ENCODE results near the gene CADPS.

CADPS gene

GRCh38 chr3:62413687-62414086, 461.5 kb downstream of the CADPS start:
- Histone ChIP-seq H3K27me3 (ENCODE audit: control insufficient read depth in 2 of 2, insufficient read depth in 2 of 2, low read length in 2 of 2) (no peaks in the 10 kb centered on the region), H3K36me3 (ENCODE audit: control insufficient read depth in 2 of 2, insufficient read depth in 2 of 2, low read length in 2 of 2) (no peaks in the 10 kb centered on the region), H3K4me1 (ENCODE audit: control insufficient read depth in 2 of 2, insufficient read depth in 2 of 2, low read length in 2 of 2) (no peaks in the 10 kb centered on the region), H3K9me3 (ENCODE audit: control insufficient read depth in 2 of 2, low read length in 2 of 2) (no peaks in the 10 kb centered on the region), H3K9ac (ENCODE audit: low read depth in 1 of 2, low read length in 2 of 2) (no peak overlapping the region), H3K27ac (ENCODE audit: low read depth in 2 of 2, low read length in 2 of 2) (no peak overlapping the region), H3K4me3 (ENCODE audit: low read length in 2 of 2) (no peak overlapping the region)

- H3K4me3 ChIP-seq (ENCODE audit: low read length in 2 of 2): no peak overlapping the region
- no peak overlapping the region for H3K27ac ChIP-seq (ENCODE audit: low read depth in 2 of 2, low read length in 2 of 2)
- no peaks in the 10 kb centered on the region for H3K9me3 ChIP-seq (ENCODE audit: control insufficient read depth in 2 of 2, low read length in 2 of 2)
- no peaks in the 10 kb centered on the region for H3K27me3 ChIP-seq (ENCODE audit: control insufficient read depth in 2 of 2, insufficient read depth in 2 of 2, low read length in 2 of 2)
- H3K4me1 ChIP-seq (ENCODE audit: control insufficient read depth in 2 of 2, insufficient read depth in 2 of 2, low read length in 2 of 2): no peaks in the 10 kb centered on the region
- H3K9ac ChIP-seq (ENCODE audit: low read depth in 1 of 2, low read length in 2 of 2): no peak overlapping the region
- H3K36me3 ChIP-seq (ENCODE audit: control insufficient read depth in 2 of 2, insufficient read depth in 2 of 2, low read length in 2 of 2): no peaks in the 10 kb centered on the region
These were observed 468.3 kb downstream of the CADPS start for GRCh38 chr3:62406945-62407344.

- Histone ChIP-seq H3K36me3 (ENCODE audit: control insufficient read depth in 2 of 2, insufficient read depth in 2 of 2, low read length in 2 of 2) (no peaks in the 10 kb centered on the region), H3K9ac (ENCODE audit: low read depth in 1 of 2, low read length in 2 of 2) (no peak overlapping the region), H3K9me3 (ENCODE audit: control insufficient read depth in 2 of 2, low read length in 2 of 2) (no peaks in the 10 kb centered on the region), H3K4me1 (ENCODE audit: control insufficient read depth in 2 of 2, insufficient read depth in 2 of 2, low read length in 2 of 2) (no peaks in the 10 kb centered on the region), H3K27me3 (ENCODE audit: control insufficient read depth in 2 of 2, insufficient read depth in 2 of 2, low read length in 2 of 2) (no peaks in the 10 kb centered on the region), H3K27ac (ENCODE audit: low read depth in 2 of 2, low read length in 2 of 2) (no peak overlapping the region), H3K4me3 (ENCODE audit: low read length in 2 of 2) (no peak overlapping the region)
These were observed 469.6 kb downstream of the CADPS start for GRCh38 chr3:62405566-62405965.

DNA sequence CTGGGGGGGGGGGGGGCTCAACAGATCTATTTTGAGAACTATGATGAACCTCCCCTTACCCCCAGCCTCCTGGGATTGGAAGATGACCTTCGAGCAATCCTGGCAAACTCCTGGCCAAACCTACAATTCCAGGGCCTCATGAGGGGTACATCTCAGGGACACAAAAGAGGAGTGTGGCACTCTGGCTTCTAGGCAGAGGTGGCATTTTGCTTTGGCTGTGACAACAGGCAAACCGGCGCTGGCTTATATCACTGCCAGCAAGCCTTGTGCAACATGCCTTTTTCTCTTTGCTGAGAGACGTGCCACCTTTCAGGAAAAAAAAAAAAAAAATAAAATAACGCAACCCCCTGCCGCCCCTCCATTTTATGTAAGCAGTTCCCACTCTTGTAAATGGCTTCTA, 470.1 kb downstream of the CADPS start:
- Histone ChIP-seq H3K4me3 (ENCODE audit: low read length in 2 of 2) (no peak overlapping the region), H3K9ac (ENCODE audit: low read depth in 1 of 2, low read length in 2 of 2) (no peak overlapping the region), H3K4me1 (ENCODE audit: control insufficient read depth in 2 of 2, insufficient read depth in 2 of 2, low read length in 2 of 2) (no peaks in the 10 kb centered on the region), H3K9me3 (ENCODE audit: control insufficient read depth in 2 of 2, low read length in 2 of 2) (no peaks in the 10 kb centered on the region), H3K36me3 (ENCODE audit: control insufficient read depth in 2 of 2, insufficient read depth in 2 of 2, low read length in 2 of 2) (no peaks in the 10 kb centered on the region), H3K27me3 (ENCODE audit: control insufficient read depth in 2 of 2, insufficient read depth in 2 of 2, low read length in 2 of 2) (no peaks in the 10 kb centered on the region), H3K27ac (ENCODE audit: low read depth in 2 of 2, low read length in 2 of 2) (no peak overlapping the region)

- H3K27me3 ChIP-seq (ENCODE audit: control insufficient read depth in 2 of 2, insufficient read depth in 2 of 2, low read length in 2 of 2): no peaks in the 10 kb centered on the region
- H3K9ac ChIP-seq (ENCODE audit: low read depth in 1 of 2, low read length in 2 of 2): no peak overlapping the region
These were observed 470.9 kb downstream of the CADPS start for GRCh38 chr3:62404321-62404720.

DNA sequence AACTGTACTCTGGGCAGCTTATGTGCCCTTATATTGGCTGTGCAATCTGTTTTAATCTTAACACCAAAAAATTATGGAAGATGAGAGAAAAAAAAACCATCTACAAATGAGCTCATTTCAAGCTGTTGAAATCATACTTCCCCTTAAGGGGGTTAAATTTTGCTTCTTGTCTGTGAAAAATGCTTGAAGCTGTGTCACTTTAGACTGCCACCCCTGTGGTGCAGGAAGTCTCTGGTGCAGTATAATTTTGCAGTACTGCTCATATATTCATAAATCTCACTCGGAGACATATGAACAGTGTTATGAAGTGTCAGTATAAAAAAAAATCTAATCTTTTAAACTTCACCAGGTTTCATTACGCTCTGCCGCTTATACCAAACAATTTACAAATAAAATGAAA, 471.5 kb downstream of the CADPS start:
- H3K9me3 ChIP-seq (ENCODE audit: control insufficient read depth in 2 of 2, low read length in 2 of 2): no peaks in the 10 kb centered on the region
- no peaks in the 10 kb centered on the region for H3K27me3 ChIP-seq (ENCODE audit: control insufficient read depth in 2 of 2, insufficient read depth in 2 of 2, low read length in 2 of 2)
- H3K27ac ChIP-seq (ENCODE audit: low read depth in 2 of 2, low read length in 2 of 2): no peak overlapping the region
- H3K9ac ChIP-seq (ENCODE audit: low read depth in 1 of 2, low read length in 2 of 2): no peak overlapping the region
- H3K36me3 ChIP-seq (ENCODE audit: control insufficient read depth in 2 of 2, insufficient read depth in 2 of 2, low read length in 2 of 2): no peaks in the 10 kb centered on the region
- no peaks in the 10 kb centered on the region for H3K4me1 ChIP-seq (ENCODE audit: control insufficient read depth in 2 of 2, insufficient read depth in 2 of 2, low read length in 2 of 2)
- no peak overlapping the region for H3K4me3 ChIP-seq (ENCODE audit: low read length in 2 of 2)

More at GRCh38 chr3:62404321-62404720, 470.9 kb downstream of the CADPS start:
- H3K4me3 ChIP-seq (ENCODE audit: low read length in 2 of 2): no peak overlapping the region
- H3K9me3 ChIP-seq (ENCODE audit: control insufficient read depth in 2 of 2, low read length in 2 of 2): no peaks in the 10 kb centered on the region
- H3K27ac ChIP-seq (ENCODE audit: low read depth in 2 of 2, low read length in 2 of 2): no peak overlapping the region
- no peaks in the 10 kb centered on the region for H3K36me3 ChIP-seq (ENCODE audit: control insufficient read depth in 2 of 2, insufficient read depth in 2 of 2, low read length in 2 of 2)
- H3K4me1 ChIP-seq (ENCODE audit: control insufficient read depth in 2 of 2, insufficient read depth in 2 of 2, low read length in 2 of 2): no peaks in the 10 kb centered on the region

DNA sequence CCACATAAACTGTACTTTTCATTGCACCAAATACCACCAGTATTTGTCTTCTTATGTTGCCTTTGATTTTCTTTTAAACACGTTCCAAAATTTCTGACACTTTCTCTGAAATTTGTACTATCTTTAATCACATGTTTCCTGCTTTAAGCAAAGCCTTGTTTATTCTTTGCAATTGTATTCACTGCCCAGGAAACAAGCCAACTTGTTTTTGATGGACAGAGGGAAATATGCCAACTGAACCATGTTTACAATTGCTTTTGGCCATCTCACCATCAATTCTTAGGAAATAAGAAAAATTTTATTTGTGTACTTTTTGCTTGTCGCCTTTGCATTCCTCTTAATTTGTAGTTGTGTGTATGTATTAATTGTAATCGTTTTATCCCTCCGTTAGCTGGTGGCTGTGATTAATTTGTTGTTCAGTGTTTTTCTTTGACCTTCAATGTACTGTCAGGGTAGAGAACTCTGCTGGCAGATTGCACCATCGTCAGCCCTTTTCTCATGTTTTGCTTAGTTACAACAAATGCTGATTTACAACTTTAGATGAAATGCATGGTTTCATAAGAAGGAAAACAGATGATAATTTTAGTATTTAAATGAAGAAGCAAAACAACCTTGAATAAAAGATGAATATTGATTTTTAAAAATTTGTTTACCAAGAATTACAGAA, 482.5 kb downstream of the CADPS start:
- Histone ChIP-seq H3K27me3 (ENCODE audit: control insufficient read depth in 2 of 2, insufficient read depth in 2 of 2, low read length in 2 of 2) (peaks cover 0 to 1% of the 10 kb centered on the region in 2 donors), H3K9ac (ENCODE audit: low read depth in 1 of 2, low read length in 2 of 2) (no peak overlapping the region), H3K36me3 (ENCODE audit: control insufficient read depth in 2 of 2, insufficient read depth in 2 of 2, low read length in 2 of 2) (no peaks in the 10 kb centered on the region), H3K27ac (ENCODE audit: low read depth in 2 of 2, low read length in 2 of 2) (no peak overlapping the region), H3K9me3 (ENCODE audit: control insufficient read depth in 2 of 2, low read length in 2 of 2) (no peaks in the 10 kb centered on the region), H3K4me1 (ENCODE audit: control insufficient read depth in 2 of 2, insufficient read depth in 2 of 2, low read length in 2 of 2) (no peaks in the 10 kb centered on the region), H3K4me3 (ENCODE audit: low read length in 2 of 2) (no peak overlapping the region)

GRCh38 chr3:62387251-62387650, 488.0 kb downstream of the CADPS start:
- Histone ChIP-seq H3K36me3 (ENCODE audit: control insufficient read depth in 2 of 2, insufficient read depth in 2 of 2, low read length in 2 of 2) (no peaks in the 10 kb centered on the region), H3K4me1 (ENCODE audit: control insufficient read depth in 2 of 2, insufficient read depth in 2 of 2, low read length in 2 of 2) (no peaks in the 10 kb centered on the region), H3K27me3 (ENCODE audit: control insufficient read depth in 2 of 2, insufficient read depth in 2 of 2, low read length in 2 of 2) (peaks cover 0 to 6% of the 10 kb centered on the region in 2 donors), H3K9me3 (ENCODE audit: control insufficient read depth in 2 of 2, low read length in 2 of 2) (no peaks in the 10 kb centered on the region), H3K27ac (ENCODE audit: low read depth in 2 of 2, low read length in 2 of 2) (no peak overlapping the region), H3K9ac (ENCODE audit: low read depth in 1 of 2, low read length in 2 of 2) (no peak overlapping the region), H3K4me3 (ENCODE audit: low read length in 2 of 2) (no peak overlapping the region)

DNA sequence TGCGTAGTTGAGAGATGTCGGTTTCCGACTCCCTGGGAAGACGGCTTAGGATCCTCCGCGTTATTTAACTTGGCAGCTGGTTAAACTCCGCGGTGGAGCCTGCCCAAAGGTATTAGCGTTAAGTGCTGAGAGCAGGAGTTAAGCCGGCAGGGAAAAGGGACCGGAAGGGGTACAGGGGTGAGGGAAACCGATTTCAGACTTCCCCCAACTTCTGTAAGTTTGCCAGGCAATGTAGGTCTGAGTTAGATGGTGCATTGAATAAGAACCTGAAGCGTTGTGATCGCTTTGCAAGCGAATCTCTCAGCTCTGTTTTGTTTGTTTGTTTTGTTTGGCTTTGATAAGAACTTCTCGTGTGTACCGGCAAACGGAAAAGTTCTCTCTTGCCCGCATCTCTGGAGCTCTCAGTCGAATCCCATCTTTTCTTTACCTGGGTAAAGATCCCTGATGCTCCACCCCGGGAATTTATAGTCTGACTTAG, 495.9 kb downstream of the CADPS start:
- H3K9me3 ChIP-seq (ENCODE audit: control insufficient read depth in 2 of 2, low read length in 2 of 2): peaks cover 0 to 1% of the 10 kb centered on the region in 2 donors
- H3K27ac ChIP-seq (ENCODE audit: low read depth in 2 of 2, low read length in 2 of 2): no peak overlapping the region
- peaks cover 33 to 44% of the 10 kb centered on the region in 2 donors for H3K27me3 ChIP-seq (ENCODE audit: control insufficient read depth in 2 of 2, insufficient read depth in 2 of 2, low read length in 2 of 2)
- no peak overlapping the region for H3K9ac ChIP-seq (ENCODE audit: low read depth in 1 of 2, low read length in 2 of 2)
- H3K4me1 ChIP-seq (ENCODE audit: control insufficient read depth in 2 of 2, insufficient read depth in 2 of 2, low read length in 2 of 2): no peaks in the 10 kb centered on the region
- H3K36me3 ChIP-seq (ENCODE audit: control insufficient read depth in 2 of 2, insufficient read depth in 2 of 2, low read length in 2 of 2): no peaks in the 10 kb centered on the region
- no peak overlapping the region for H3K4me3 ChIP-seq (ENCODE audit: low read length in 2 of 2)

DNA sequence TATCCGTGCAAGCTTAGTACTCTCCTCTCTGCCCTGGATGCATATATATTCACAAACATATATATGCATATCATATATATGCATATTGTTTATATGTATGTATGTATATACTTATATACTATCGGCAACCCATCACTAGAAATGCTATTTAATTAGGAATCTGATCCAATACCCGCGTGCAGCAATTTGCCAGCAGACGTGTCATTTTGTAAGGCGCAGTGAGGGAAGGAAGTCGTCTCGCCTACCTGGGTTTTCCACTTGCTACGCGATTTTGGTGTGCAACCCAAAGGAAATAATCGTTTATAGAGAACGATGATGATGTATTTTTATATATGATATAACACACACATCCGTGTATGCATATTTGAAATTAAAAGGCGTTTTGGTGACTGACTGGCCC, 496.3 kb downstream of the CADPS start:
- Histone ChIP-seq H3K9ac (ENCODE audit: low read depth in 1 of 2, low read length in 2 of 2) (no peak overlapping the region), H3K27ac (ENCODE audit: low read depth in 2 of 2, low read length in 2 of 2) (no peak overlapping the region), H3K4me1 (ENCODE audit: control insufficient read depth in 2 of 2, insufficient read depth in 2 of 2, low read length in 2 of 2) (no peaks in the 10 kb centered on the region), H3K9me3 (ENCODE audit: control insufficient read depth in 2 of 2, low read length in 2 of 2) (peaks cover 0 to 1% of the 10 kb centered on the region in 2 donors), H3K27me3 (ENCODE audit: control insufficient read depth in 2 of 2, insufficient read depth in 2 of 2, low read length in 2 of 2) (peaks cover 38 to 47% of the 10 kb centered on the region in 2 donors), H3K36me3 (ENCODE audit: control insufficient read depth in 2 of 2, insufficient read depth in 2 of 2, low read length in 2 of 2) (no peaks in the 10 kb centered on the region), H3K4me3 (ENCODE audit: low read length in 2 of 2) (no peak overlapping the region)
